ENCODE results near the gene AFF3.

Gene AFF3

GRCh38 chr2:100043891-100044255 lies 98.5 kb downstream of the AFF3 start:
- POLR2A ChIA-PET (ENCODE audit: low non-redundant PET), result no interaction called here
- TF ChIP-seq CTCF (conservative IDR thresholded peaks at IDR 0.05; ENCODE audit: low read depth), result no peak
- no peak for DNase-seq (ENCODE audit: low spot score)
- H3K27ac ChIP-seq, result no peak overlapping the region
- CTCF ChIA-PET, result interaction anchor here (0.7 kb wide), 1 partner anchor 18 kb away, joined by 3 read pairs; no protein-coding TSS in a partner anchor

- DNase-seq (ENCODE audit: low spot score), result no peak
- ChIA-PET POLR2A (ENCODE audit: low non-redundant PET) (no interaction called here), CTCF (interaction anchor here (0.6 to 0.7 kb wide), 2 partner anchors 16 to 156 kb away, joined by 3 to 5 read pairs; no protein-coding TSS in a partner anchor)
- H3K27ac ChIP-seq, result no peak overlapping the region
- no peak for TF ChIP-seq CTCF (conservative IDR thresholded peaks at IDR 0.05; ENCODE audit: low read depth)
These were observed 99.1 kb downstream of the AFF3 start for GRCh38 chr2:100043081-100043890.

GRCh38 chr2:100042562-100042961 lies 99.8 kb downstream of the AFF3 start:
- H3K27ac ChIP-seq, result no peak overlapping the region
- no peak for TF ChIP-seq CTCF (conservative IDR thresholded peaks at IDR 0.05; ENCODE audit: low read depth)
- DNase-seq (ENCODE audit: low spot score), result no peak
- CTCF ChIA-PET, result interaction anchor here (0.7 kb wide), 1 partner anchor 16 kb away, joined by 5 read pairs; no protein-coding TSS in a partner anchor
- POLR2A ChIA-PET (ENCODE audit: low non-redundant PET), result no interaction called here

GRCh38 chr2:100041946-100042345 lies 100.4 kb downstream of the AFF3 start:
- TF ChIP-seq CTCF (conservative IDR thresholded peaks at IDR 0.05; ENCODE audit: low read depth), result no peak
- DNase-seq (ENCODE audit: low spot score), result no peak
- H3K27ac ChIP-seq, result no peak overlapping the region
- ChIA-PET CTCF (no interaction called here), POLR2A (ENCODE audit: low non-redundant PET) (interaction anchor here (0.6 kb wide), 1 partner anchor 20 kb away, joined by 3 read pairs; no protein-coding TSS in a partner anchor)

GRCh38 chr2:100041385-100041784 lies 101.0 kb downstream of the AFF3 start:
- ChIA-PET POLR2A (ENCODE audit: low non-redundant PET) (interaction anchor here (0.6 kb wide), 1 partner anchor 20 kb away, joined by 3 read pairs; no protein-coding TSS in a partner anchor), CTCF (no interaction called here)
- no peak for TF ChIP-seq CTCF (conservative IDR thresholded peaks at IDR 0.05; ENCODE audit: low read depth)
- H3K27ac ChIP-seq, result no peak overlapping the region
- DNase-seq (ENCODE audit: low spot score), result no peak

- ChIA-PET POLR2A (ENCODE audit: low non-redundant PET) (no interaction called here), CTCF (interaction anchor here (0.6 kb wide), 1 partner anchor 1802 kb away, joined by 4 read pairs; no protein-coding TSS in a partner anchor)
- no peak overlapping the region for H3K27ac ChIP-seq
- DNase-seq (ENCODE audit: low spot score), result peak; percentile 4
- no peak for TF ChIP-seq CTCF (conservative IDR thresholded peaks at IDR 0.05; ENCODE audit: low read depth)
These were observed 101.5 kb downstream of the AFF3 start for GRCh38 chr2:100040906-100041305.
